HL-60 (cell line): ENCODE results near the gene DIP2B.

Experiments used
- GABPA ChIP-seq: IDR thresholded peaks from 2 replicates; pipeline ENCODE4 v1.6.1; 2012; ENCODE audit warnings: low read depth
- POLR2AphosphoS5 ChIP-seq: IDR thresholded peaks from 2 replicates; pipeline ENCODE4 v1.6.1; 2012; ENCODE audit warnings: low read depth
- SPI1 ChIP-seq: IDR thresholded peaks from 2 replicates; pipeline ENCODE4 v1.6.1; 2012; ENCODE audit warnings: low read depth, mild to moderate bottlenecking, borderline replicate concordance
- TF ChIP-seq, protein P1 (sequence below): IDR thresholded peaks from 2 replicates; pipeline ENCODE4 v1.6.1; 2012; ENCODE audit warnings: low read depth; ENCODE audit not compliant: insufficient replicate concordance
- TF ChIP-seq, protein P2 (sequence below): IDR thresholded peaks from one replicate; pipeline ENCODE4 v1.5.1; 2011; ENCODE audit warnings: low read length, control low read depth, inconsistent platforms; ENCODE audit not compliant: insufficient read depth

DNA sequence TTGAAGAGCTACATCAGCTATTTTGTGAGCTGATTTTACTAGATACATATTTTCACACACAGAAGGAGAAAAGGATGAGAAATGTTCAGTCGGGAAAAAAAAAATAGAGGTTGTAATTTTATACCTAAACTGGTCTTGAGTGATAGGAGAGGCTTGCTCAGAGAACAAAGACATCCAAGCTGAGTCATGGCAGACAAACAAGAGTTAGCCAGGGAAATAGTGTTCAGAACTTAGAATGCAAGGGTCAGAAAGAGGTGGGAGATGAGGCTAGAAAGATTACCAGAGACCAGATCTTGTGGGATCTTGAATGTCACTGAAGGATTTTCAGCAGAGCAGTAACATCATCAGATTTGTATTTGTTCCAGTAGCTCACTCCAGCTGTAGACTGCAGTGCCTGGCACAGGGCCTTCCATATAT is 137.3 kb downstream of the DIP2B start:
- TF ChIP-seq, protein P1, sequence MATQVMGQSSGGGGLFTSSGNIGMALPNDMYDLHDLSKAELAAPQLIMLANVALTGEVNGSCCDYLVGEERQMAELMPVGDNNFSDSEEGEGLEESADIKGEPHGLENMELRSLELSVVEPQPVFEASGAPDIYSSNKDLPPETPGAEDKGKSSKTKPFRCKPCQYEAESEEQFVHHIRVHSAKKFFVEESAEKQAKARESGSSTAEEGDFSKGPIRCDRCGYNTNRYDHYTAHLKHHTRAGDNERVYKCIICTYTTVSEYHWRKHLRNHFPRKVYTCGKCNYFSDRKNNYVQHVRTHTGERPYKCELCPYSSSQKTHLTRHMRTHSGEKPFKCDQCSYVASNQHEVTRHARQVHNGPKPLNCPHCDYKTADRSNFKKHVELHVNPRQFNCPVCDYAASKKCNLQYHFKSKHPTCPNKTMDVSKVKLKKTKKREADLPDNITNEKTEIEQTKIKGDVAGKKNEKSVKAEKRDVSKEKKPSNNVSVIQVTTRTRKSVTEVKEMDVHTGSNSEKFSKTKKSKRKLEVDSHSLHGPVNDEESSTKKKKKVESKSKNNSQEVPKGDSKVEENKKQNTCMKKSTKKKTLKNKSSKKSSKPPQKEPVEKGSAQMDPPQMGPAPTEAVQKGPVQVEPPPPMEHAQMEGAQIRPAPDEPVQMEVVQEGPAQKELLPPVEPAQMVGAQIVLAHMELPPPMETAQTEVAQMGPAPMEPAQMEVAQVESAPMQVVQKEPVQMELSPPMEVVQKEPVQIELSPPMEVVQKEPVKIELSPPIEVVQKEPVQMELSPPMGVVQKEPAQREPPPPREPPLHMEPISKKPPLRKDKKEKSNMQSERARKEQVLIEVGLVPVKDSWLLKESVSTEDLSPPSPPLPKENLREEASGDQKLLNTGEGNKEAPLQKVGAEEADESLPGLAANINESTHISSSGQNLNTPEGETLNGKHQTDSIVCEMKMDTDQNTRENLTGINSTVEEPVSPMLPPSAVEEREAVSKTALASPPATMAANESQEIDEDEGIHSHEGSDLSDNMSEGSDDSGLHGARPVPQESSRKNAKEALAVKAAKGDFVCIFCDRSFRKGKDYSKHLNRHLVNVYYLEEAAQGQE: no peak
- TF ChIP-seq, protein P2, sequence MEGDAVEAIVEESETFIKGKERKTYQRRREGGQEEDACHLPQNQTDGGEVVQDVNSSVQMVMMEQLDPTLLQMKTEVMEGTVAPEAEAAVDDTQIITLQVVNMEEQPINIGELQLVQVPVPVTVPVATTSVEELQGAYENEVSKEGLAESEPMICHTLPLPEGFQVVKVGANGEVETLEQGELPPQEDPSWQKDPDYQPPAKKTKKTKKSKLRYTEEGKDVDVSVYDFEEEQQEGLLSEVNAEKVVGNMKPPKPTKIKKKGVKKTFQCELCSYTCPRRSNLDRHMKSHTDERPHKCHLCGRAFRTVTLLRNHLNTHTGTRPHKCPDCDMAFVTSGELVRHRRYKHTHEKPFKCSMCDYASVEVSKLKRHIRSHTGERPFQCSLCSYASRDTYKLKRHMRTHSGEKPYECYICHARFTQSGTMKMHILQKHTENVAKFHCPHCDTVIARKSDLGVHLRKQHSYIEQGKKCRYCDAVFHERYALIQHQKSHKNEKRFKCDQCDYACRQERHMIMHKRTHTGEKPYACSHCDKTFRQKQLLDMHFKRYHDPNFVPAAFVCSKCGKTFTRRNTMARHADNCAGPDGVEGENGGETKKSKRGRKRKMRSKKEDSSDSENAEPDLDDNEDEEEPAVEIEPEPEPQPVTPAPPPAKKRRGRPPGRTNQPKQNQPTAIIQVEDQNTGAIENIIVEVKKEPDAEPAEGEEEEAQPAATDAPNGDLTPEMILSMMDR: no peak
- TF ChIP-seq POLR2AphosphoS5 (no peak), SPI1 (no peak), GABPA (no peak)
